HG03521 (cell line): ENCODE results near the gene BMAL2.

Experiments used
- ATAC-seq: cut with Tn5 transposase; IDR thresholded peaks from one replicate; pipeline ENCODE4 v1.9.1; 2021; ENCODE audit warnings: mild to moderate bottlenecking, moderate library complexity; ENCODE audit not compliant: unreplicated experiment

Gene BMAL2

DNA sequence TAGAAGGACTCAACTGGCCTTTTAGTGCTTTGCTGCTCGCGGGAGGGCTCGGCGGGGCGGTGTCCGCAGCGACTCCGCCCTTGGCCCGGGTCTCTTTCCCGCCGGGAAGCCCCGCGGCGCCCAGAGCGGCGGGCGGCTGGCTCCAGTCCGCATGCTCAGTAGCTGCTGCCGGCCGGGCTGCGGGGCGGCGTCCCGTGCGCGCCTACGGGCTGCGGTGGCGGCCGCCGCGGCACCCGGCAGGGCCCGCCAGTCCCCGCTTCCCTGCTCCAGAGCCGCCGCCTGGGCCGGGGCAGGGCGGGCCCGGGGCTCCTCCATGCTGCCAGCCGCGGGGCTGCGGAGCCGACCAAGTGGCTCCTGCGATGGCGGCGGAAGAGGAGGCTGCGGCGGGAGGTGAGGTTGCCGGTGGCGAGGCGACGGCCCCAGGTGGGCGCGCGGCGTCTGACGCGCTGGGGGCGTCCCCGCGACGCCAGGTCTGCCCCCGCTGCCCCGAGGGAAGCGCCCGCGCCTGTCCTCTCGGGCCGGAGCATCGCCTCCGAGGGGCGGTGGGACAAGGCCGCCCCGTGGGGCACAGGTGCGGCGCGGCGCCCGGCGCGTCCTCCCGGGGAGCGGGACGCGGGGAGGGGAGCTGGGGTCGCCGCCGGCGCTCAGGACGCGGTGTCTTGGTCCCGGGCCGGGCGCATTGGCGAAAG is at the start of gene BMAL2:
Gene BMAL2, plus strand, starts transcription at position 123 of the 689 bp plus-strand sequence. Its CDS starts 237 bp downstream, at position 360.
- peak; percentile 42 for ATAC-seq

- no peak for ATAC-seq
Measured at GRCh38 chr12:27284021-27284420, 48.6 kb upstream of the BMAL2 start.

DNA sequence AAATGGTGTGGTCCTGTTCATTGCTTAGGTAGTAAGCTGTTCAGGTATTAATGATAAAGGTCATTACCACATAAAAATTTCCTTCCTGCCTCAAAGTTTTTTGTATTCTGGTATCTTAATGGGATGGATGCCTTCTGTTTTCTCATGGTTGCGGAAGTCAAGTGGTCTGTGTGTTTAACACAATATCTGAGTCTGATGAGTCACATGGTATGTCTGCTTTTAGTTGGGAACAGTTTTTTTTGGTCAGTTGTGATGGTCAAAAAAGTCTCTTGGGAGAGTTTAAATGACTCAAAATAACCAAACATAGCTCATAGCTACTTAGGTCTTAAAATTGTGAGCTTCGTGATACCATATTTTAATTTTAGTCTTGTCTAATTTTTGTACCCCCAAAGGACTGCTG is 47.9 kb upstream of the BMAL2 start:
- ATAC-seq: no peak

DNA sequence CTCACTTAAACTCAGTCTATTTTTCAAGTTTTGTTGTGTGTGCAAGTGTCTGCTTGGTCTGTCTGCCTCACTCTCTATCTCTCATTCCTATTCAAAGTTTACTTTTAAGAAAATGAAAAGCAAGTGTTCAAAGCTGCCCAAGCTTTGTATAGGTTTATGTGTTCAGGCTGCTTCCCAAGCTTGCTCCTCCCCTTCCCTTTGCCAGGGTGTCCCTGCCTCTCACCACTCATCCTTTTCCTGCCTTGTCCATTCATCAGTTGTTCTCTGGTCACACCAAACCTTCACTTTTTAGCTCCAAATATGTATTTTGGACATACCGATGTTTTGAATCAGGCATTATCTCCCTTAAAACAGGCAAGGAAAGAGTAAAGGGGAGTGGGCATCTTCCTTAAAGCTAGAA is 47.2 kb upstream of the BMAL2 start:
- no peak for ATAC-seq

- no peak for ATAC-seq
Measured at GRCh38 chr12:27289414-27289813, 43.2 kb upstream of the BMAL2 start.

DNA sequence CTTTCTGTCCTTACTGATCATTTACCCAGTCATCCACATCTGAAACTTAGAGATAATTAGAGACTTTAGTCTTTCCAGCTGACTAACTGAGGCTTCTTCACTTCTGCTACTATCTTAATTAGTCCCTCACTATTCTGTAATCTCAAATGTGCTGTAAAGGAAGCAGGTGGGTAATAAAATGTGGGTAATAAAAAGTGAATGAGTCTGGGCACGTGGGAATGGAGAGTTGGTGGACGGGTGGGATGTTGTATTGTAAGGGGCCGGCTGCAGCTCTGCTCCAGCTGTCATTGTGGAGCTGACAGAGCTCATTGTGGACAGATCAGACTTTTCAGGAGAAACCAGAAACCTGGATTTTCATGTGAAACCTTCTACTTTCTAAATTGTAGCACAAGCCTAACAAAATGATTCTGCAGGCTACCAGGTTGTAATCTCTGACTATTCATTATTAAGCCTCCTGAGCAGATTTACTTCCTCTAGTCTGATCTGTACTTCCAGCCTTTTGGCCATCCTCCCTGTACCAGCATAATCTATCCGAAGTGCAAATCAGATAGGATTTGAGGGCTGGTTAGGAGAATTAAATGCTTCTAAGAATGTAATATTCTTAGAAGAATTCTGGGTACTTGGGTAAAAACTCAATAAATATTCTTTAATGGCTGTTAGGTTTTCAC is 42.0 kb upstream of the BMAL2 start:
- ATAC-seq: no peak

- ATAC-seq: no peak
Measured at GRCh38 chr12:27291862-27292261, 40.8 kb upstream of the BMAL2 start.

DNA sequence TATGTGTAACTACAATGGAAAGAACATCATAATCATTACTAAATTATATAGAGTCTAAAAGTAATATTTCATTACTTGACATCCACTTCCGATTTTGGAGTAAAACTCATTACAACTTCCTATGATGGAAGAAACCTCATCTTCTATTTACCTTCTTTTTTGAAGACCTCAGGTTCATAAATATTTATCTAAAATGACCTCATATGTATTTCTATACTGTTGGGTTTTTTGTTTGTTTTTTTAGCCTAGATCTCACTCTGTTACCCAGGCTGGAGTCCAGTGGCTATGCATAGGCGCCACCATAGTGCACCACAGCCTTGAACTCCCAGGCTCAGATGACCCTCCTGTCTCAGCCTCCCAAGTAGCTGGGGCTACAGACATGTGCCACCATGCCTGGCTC is 39.9 kb upstream of the BMAL2 start:
- ATAC-seq: no peak

DNA sequence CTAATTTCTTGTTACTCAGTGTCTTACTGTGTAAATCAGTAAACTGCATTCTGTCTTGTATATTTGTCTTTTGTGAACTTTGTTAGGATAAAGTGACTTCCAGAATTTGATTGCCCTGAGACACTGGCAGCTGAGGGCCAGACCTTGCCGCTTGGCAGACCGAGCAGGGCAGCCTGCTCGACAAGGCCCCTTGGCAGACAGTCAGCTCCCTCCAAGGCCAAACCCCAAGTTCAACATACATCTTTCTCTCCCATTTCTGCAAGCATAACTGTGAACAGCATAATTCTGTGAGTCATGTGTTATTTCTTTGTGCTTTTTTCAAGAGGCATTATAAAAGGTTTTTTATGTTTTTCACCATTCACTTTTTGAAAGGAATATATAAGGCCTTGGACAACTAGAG is 39.2 kb upstream of the BMAL2 start:
- ATAC-seq: no peak

DNA sequence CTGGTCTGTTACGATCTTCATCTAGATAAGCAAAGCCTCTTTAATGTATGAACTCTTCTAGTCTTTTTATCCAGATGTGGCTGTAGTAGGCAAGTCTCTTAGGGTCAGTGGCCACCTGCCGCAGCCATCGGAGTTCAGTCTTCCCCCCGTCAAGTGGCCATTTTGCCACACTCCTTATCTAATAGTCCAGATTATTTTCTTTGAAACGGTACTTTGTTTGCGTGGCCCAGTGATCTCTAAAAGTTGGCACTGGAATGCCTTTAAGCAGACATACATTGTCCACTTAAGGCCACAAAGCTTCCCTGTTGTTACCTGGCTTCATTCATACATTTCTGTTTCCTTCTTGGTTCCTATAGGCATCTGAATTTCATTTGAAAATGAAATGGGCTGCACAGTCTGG is 36.0 kb upstream of the BMAL2 start:
- ATAC-seq: no peak

GRCh38 chr12:27297566-27297965 is 35.1 kb upstream of the BMAL2 start:
- no peak for ATAC-seq

DNA sequence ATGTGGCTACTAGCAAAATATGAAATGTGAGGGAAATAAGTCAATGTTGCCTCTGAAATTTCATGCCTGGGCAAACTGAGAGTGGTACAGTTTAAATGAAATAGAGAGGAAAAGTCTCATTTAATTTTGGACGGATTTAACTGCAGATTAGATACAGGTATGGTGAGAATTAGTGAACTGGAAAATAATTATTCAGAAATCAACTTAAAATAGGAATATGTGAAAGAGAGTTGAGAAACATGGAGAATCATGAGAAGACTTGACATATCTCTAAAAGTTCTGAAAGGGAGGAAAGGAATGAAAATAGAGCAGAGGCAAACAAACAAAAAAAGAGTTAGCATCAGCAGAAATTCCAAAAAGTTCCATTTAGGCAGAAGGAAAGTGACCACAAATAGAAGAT is 33.5 kb upstream of the BMAL2 start:
- no peak for ATAC-seq

DNA sequence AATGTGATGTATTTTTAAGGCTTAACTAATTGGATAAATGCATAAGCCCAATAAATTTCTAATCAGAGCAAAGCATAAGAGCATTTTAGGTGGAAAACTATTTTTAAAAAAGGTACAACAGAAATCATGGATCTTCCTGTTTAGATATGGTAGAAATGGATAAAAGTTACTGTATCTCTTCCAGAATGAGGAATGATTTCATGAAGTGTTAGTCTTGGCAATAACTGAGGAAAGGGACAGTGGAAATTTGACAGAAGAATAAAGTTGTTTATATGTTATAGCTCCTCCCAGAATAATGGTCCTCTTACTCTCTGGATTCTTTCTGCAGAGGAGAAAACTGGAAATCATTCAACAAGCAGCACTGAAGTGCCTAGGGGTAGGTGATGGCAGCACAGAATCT is 32.4 kb upstream of the BMAL2 start:
- ATAC-seq: no peak

- no peak for ATAC-seq
Measured at GRCh38 chr12:27303139-27304111, 29.2 kb upstream of the BMAL2 start.

DNA sequence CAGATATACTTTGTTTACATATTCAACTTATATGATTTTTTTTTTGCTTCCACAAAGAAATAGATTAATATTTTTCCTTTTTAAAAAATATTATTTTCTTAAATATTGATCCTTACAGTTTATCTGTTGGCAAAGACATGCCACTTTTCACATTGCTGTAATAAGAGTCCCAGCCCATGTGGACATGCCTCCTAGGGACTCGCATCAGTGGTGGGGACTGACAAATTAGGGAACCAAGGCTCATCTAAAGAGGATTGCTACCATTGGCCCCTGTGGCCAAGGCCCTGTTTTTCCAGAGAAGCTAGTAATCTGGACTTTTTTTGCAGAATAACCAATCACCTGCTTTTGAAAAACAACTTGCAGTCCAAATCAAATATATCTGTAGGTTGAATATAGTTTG is 27.8 kb upstream of the BMAL2 start:
- no peak for ATAC-seq

GRCh38 chr12:27305673-27306456 is 26.8 kb upstream of the BMAL2 start:
- no peak for ATAC-seq

DNA sequence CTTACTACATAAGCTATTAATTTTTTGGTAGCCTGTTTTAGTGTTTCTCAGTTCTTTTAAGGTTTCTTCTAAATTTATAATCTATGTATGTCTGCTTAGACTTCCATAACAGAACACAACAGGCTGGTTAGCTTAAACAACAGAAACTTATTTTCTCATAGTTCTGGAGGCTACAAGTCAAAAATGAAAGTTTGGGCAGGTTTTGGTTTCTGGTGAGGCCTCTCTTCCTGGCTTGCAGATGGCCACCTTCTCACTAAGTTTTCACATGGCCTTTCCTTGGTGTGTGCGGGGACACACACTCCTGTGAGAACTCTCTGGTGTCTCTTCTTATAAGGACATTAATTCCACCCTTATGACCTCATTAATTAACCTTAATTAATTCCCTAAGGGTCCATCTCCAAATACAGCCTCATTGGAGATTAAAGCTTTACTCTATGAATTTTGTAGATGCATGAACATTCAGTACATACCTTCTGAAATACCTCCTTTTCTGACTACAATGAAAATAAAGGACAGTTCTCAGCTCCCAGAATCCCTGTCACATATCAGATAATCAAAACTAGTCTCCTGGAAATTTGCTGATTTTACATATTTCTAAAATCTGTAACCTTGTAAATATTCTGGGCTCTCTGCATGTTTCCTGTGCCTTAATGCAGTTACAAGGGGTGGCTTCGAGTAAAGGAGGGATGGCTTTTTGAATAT is 23.2 kb upstream of the BMAL2 start:
- peak; percentile 61 for ATAC-seq

- ATAC-seq: no peak
Measured at GRCh38 chr12:27309995-27310315, 22.7 kb upstream of the BMAL2 start.

- ATAC-seq: no peak
Measured at GRCh38 chr12:27316947-27317346, 15.7 kb upstream of the BMAL2 start.

GRCh38 chr12:27319409-27319808 is 13.2 kb upstream of the BMAL2 start:
- ATAC-seq: no peak
